Epithelial cell of esophagus (primary cell): Measurements from ENCODE around the gene ZBTB3.

Experiments used
- DNase-seq: peaks from one replicate; pipeline ENCODE4 v3.0.0; 2010; ENCODE audit warnings: low read depth
- H3K4me3 ChIP-seq: 2 replicates; pipeline ENCODE4 v1.5.1; 2011; ENCODE audit warnings: mild to moderate bottlenecking, low read length, control low read depth
- TF ChIP-seq, protein P1 (sequence below): IDR thresholded peaks from 2 replicates; pipeline ENCODE4 v1.5.1; 2011; ENCODE audit warnings: low read depth, mild to moderate bottlenecking, low read length, control low read depth, inconsistent platforms; ENCODE audit not compliant: insufficient read depth; ENCODE audit errors: missing control alignments

Gene ZBTB3

GRCh38 chr11:62725646-62726045 is 28.3 kb downstream of the ZBTB3 start:
- DNase-seq, result peak; percentile 47
- peak overlapping the region; percentile 94 for H3K4me3 ChIP-seq
- TF ChIP-seq, protein P1, sequence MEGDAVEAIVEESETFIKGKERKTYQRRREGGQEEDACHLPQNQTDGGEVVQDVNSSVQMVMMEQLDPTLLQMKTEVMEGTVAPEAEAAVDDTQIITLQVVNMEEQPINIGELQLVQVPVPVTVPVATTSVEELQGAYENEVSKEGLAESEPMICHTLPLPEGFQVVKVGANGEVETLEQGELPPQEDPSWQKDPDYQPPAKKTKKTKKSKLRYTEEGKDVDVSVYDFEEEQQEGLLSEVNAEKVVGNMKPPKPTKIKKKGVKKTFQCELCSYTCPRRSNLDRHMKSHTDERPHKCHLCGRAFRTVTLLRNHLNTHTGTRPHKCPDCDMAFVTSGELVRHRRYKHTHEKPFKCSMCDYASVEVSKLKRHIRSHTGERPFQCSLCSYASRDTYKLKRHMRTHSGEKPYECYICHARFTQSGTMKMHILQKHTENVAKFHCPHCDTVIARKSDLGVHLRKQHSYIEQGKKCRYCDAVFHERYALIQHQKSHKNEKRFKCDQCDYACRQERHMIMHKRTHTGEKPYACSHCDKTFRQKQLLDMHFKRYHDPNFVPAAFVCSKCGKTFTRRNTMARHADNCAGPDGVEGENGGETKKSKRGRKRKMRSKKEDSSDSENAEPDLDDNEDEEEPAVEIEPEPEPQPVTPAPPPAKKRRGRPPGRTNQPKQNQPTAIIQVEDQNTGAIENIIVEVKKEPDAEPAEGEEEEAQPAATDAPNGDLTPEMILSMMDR, result no peak

- TF ChIP-seq, protein P1, result no peak
- peak overlapping the region; percentile 94 for H3K4me3 ChIP-seq
- no peak for DNase-seq
Observed at GRCh38 chr11:62724171-62724570, 29.8 kb downstream of the ZBTB3 start.

DNA sequence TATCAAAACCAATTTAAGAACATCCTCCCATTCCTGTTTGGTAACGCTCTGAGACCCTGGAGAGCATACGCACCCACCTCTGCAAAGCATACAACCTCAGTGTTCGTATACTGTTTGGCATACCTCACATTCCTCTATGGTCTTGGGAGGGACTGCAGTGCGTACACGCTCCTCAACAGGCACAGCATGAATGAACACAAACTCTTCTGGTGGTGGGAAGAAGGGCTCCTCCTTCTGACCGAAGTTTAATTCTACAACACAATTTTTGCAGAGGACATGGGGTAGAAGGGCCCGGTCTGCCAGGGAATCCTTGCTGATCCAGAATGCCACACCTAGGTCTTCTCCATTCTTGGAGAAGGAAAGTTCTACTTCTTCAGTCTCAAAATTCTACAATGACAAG is 32.0 kb downstream of the ZBTB3 start:
- H3K4me3 ChIP-seq, result no peak overlapping the region
- TF ChIP-seq, protein P1, result peak; percentile 7
- peak; percentile 30 for DNase-seq

- DNase-seq, result no peak
- no peak overlapping the region for H3K4me3 ChIP-seq
- TF ChIP-seq, protein P1, result no peak
Observed at GRCh38 chr11:62719302-62719978, 34.5 kb downstream of the ZBTB3 start.

DNA sequence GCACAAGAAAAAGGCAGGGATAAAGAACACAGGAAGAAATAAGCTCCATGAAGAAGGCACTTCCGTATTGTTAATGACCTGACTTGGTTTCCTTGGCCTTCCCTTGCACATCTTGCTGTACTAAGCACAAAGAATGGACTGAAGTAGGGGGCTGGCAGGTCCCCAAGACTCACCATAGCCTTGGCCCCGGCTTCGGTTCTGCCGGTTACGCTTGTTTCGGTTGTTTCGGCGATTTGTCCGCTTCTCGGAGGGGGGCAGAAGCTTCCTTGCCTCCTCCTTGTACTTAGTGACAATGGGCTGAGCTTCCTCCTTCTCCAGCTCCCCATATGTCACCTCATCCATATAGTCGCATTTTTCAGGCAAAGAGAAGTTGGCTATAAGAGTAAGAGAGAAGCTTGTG is 37.1 kb downstream of the ZBTB3 start:
- no peak for DNase-seq
- TF ChIP-seq, protein P1, result no peak
- H3K4me3 ChIP-seq, result no peak overlapping the region

GRCh38 chr11:62716206-62716605 is 37.8 kb downstream of the ZBTB3 start:
- TF ChIP-seq, protein P1, result no peak
- DNase-seq, result no peak
- H3K4me3 ChIP-seq, result no peak overlapping the region
